Retinal pigment epithelial cell (primary cell): Measurements from ENCODE around the gene ITPRIP.
A peak's percentile ranks its signal among the peaks of the same experiment; 100 is the strongest.

Experiments used
- DNase-seq: peaks from one replicate; pipeline ENCODE4 v3.0.0-alpha.2; 2010; ENCODE audit warnings: low read depth
- H3K4me3 ChIP-seq: 2 replicates; pipeline ENCODE4 v1.5.1; 2011; ENCODE audit warnings: mild to moderate bottlenecking, low read length, control low read depth, moderate library complexity
- TF ChIP-seq, protein P1 (sequence below): conservative IDR thresholded peaks from 2 replicates; pipeline ENCODE4 v1.5.1; 2011; ENCODE audit warnings: low read depth, low read length, control low read depth, inconsistent platforms

Gene ITPRIP

DNA sequence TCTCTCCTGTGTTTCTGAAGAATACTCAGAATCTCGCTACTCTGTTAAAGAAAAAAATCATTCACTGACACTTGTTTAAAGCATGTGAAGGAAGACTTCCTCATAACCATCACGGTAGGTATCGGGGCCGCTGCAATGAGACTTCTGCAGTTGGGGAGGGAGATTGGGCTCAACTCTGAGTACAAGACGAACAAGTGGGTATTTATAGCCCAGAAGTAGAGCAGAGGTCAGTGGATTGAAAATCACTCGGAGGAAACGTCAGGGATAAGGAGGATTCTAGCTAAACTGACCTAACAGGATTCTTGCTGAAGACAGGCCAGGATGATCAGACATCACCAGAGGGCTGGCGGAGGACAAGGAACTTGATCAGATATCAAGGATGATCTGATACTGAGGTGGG is 33.3 kb downstream of the ITPRIP start:
- no peak for DNase-seq
- TF ChIP-seq, protein P1, sequence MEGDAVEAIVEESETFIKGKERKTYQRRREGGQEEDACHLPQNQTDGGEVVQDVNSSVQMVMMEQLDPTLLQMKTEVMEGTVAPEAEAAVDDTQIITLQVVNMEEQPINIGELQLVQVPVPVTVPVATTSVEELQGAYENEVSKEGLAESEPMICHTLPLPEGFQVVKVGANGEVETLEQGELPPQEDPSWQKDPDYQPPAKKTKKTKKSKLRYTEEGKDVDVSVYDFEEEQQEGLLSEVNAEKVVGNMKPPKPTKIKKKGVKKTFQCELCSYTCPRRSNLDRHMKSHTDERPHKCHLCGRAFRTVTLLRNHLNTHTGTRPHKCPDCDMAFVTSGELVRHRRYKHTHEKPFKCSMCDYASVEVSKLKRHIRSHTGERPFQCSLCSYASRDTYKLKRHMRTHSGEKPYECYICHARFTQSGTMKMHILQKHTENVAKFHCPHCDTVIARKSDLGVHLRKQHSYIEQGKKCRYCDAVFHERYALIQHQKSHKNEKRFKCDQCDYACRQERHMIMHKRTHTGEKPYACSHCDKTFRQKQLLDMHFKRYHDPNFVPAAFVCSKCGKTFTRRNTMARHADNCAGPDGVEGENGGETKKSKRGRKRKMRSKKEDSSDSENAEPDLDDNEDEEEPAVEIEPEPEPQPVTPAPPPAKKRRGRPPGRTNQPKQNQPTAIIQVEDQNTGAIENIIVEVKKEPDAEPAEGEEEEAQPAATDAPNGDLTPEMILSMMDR: no peak
- no peak overlapping the region for H3K4me3 ChIP-seq

DNA sequence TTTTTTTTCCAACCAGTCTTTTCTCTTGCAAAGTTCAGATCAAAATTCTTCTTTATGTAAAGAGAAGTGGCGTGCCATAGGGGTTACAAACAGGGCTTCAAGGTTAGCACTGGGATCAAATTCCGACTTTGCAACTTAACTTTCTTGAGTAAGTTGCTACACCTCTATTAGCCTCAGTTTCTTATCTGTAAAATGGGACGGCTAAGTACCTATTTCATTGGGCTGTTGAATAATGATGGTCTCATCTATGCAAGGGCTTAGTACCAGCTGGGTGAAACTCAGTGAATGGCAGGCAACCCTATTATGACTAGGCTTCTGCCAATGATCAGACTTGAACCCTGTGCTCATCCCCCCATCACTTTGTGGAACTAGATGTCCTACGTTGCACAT is 33.9 kb downstream of the ITPRIP start:
- H3K4me3 ChIP-seq: no peak overlapping the region

DNA sequence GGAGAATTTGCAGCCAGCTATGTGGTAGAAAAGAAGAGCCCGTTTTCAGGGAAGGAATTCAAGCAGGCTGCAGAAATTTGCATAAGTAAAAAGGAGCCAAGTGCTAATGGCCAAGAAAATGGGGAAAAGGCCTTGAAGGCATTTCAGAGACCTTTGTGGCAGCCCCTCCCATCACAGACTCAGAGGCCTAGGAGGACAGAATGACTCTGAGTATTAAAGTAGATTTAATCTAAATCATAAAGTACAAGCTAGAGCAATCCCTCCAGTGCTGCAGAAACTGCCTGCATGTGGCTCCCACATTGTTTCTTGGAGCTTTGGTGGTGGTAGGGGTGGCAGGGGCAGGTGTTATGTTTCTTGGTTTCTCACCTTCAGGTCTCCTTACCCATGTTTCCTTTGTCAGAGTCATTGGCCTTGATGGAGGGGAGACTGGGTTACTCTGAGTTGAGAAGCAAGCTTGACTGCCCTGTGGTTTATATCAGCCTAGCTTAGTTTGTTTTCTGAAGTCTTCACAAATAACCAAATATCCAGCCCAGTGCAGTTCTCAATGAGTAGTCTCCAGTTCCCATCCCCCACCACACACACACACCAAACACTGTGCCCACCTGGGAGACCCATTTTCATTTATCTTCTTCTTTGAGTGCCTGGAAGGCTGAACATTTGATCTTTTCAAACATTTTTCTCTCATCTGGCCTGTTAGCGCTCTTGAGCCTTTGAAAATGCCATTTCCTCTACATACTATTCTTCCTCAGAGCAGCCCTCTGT is 34.5 kb downstream of the ITPRIP start:
- TF ChIP-seq, protein P1: no peak
- H3K4me3 ChIP-seq: no peak overlapping the region
- DNase-seq: no peak

More for the DNA sequence above, 33.9 kb downstream of the ITPRIP start:
- DNase-seq: no peak
- TF ChIP-seq, protein P1: no peak

DNA sequence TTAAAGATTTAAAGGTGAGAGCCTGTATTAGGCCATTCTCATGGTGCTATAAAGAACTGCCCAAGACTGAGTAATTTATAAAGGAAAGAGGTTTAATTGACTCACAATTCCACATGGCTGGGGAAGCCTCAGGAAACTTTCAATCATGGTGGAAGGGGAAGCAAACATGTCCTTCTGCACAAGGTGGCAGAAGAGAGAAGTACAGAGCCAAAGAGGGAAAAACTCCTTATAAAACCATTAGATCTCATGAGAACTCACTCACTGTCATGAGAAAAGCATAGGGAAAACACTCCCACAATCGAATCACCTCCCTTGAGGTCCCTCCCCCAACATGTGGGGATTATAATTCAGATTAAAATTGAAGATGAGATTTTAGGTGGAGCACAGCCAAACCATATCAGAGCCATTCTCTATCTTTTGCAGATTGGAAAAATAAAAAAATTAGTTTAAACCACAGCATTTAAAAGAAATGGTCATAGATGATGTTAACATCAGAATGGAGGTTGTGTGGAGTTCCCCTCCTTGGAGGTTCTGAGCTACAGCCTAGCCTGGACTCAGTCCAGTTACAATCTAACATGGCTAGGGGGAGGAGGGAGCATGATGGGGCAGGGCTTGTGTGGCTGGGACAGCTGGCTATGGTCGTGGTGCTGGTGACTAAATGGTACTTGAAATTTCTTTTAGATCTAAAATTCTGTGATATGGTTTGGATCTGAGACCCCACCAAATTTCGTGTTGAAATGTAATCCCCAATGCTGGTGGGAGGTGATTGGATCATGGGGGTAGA is 36.2 kb downstream of the ITPRIP start:
- TF ChIP-seq, protein P1: no peak
- H3K4me3 ChIP-seq: no peak overlapping the region
- DNase-seq: no peak

- H3K4me3 ChIP-seq: peak overlapping the region; percentile 17
- peak; percentile 93 for DNase-seq
- TF ChIP-seq, protein P1: peak; percentile 21
These were observed 37.5 kb downstream of the ITPRIP start for GRCh38 chr10:104300736-104301292.

- peak overlapping the region; percentile 17 for H3K4me3 ChIP-seq
- TF ChIP-seq, protein P1: no peak
- peak; percentile 99 for DNase-seq
These were observed 38.1 kb downstream of the ITPRIP start for GRCh38 chr10:104300002-104300735.
